DOHH2 (cell line): ENCODE results near the gene TNFRSF4.
A peak's percentile ranks its signal among the peaks of the same experiment; 100 is the strongest.

Experiments used
- H3F3A ChIP-seq: fragments of 200-600 bp; sonication (generic), shearing (Covaris generic); 2 replicates; pipeline ENCODE4 v1.6.0; 2016; ENCODE audit warnings: antibody characterized with exemption, mild to moderate bottlenecking; ENCODE audit not compliant: control insufficient read depth, insufficient read depth
- H3K27ac ChIP-seq: fragments of 200-600 bp; sonication (generic); 2 replicates; pipeline ENCODE4 v1.5.1; 2014; ENCODE audit warnings: low read depth, mild to moderate bottlenecking, low read length, moderate library complexity
- H3K27me3 ChIP-seq: fragments of 200-600 bp; sonication (generic); 2 replicates; pipeline ENCODE4 v1.6.1; 2014; ENCODE audit warnings: mild to moderate bottlenecking, low read length, mixed read lengths; ENCODE audit not compliant: control insufficient read depth
- H3K36me3 ChIP-seq: fragments of 200-600 bp; sonication (generic); 2 replicates; pipeline ENCODE4 v1.6.1; 2014; ENCODE audit warnings: mild to moderate bottlenecking, low read length, moderate library complexity, mixed read lengths; ENCODE audit not compliant: control insufficient read depth
- H3K4me1 ChIP-seq: fragments of 200-600 bp; sonication (generic); 2 replicates; pipeline ENCODE4 v1.6.1; 2014; ENCODE audit warnings: mild to moderate bottlenecking, low read length, mixed read lengths; ENCODE audit not compliant: control insufficient read depth
- H3K4me2 ChIP-seq: fragments of 200-600 bp; sonication (generic); 2 replicates; pipeline ENCODE4 v1.6.0; 2014; ENCODE audit warnings: mild to moderate bottlenecking, low read length, moderate library complexity
- H3K4me3 ChIP-seq: fragments of 200-600 bp; sonication (generic); 2 replicates; pipeline ENCODE4 v1.5.1; 2014; ENCODE audit warnings: mild to moderate bottlenecking, low read length, mixed read lengths
- H3K79me2 ChIP-seq: fragments of 200-600 bp; sonication (generic); 2 replicates; pipeline ENCODE4 v1.6.1; 2014; ENCODE audit warnings: mild to moderate bottlenecking, low read length, mixed read lengths; ENCODE audit not compliant: control insufficient read depth
- H3K9me2 ChIP-seq: fragments of 200-600 bp; sonication (generic); replicated peaks from 2 replicates; pipeline ENCODE4 v1.6.1; 2014; ENCODE audit warnings: mild to moderate bottlenecking, low read length, mixed read lengths; ENCODE audit not compliant: control insufficient read depth
- H3K9me3 ChIP-seq: fragments of 200-600 bp; sonication (generic); 2 replicates; pipeline ENCODE4 v1.6.1; 2014; ENCODE audit warnings: antibody characterized with exemption, low read length, mixed read lengths; ENCODE audit not compliant: control insufficient read depth, insufficient read depth
- H4K20me1 ChIP-seq: fragments of 200-600 bp; sonication (generic); 2 replicates; pipeline ENCODE4 v1.6.0; 2014; ENCODE audit warnings: low read depth, mild to moderate bottlenecking, antibody characterized with exemption, low read length, moderate library complexity; ENCODE audit not compliant: control insufficient read depth, insufficient read depth
- EZH2phosphoT487 ChIP-seq: fragments of 200-600 bp; sonication (generic); IDR thresholded peaks from 2 replicates; pipeline ENCODE4 v1.6.1; 2017; ENCODE audit warnings: borderline replicate concordance, mild to moderate bottlenecking, antibody characterized with exemption, low read length, moderate library complexity, mixed read lengths
- TF ChIP-seq, protein P1 (sequence below): fragments of 200-600 bp; sonication (generic); IDR thresholded peaks from one replicate; pipeline ENCODE4 v1.5.1; 2014; ENCODE audit warnings: antibody characterized with exemption, mild to moderate bottlenecking, low read depth, low read length; ENCODE audit not compliant: poor library complexity, severe bottlenecking

TNFRSF4 gene

DNA sequence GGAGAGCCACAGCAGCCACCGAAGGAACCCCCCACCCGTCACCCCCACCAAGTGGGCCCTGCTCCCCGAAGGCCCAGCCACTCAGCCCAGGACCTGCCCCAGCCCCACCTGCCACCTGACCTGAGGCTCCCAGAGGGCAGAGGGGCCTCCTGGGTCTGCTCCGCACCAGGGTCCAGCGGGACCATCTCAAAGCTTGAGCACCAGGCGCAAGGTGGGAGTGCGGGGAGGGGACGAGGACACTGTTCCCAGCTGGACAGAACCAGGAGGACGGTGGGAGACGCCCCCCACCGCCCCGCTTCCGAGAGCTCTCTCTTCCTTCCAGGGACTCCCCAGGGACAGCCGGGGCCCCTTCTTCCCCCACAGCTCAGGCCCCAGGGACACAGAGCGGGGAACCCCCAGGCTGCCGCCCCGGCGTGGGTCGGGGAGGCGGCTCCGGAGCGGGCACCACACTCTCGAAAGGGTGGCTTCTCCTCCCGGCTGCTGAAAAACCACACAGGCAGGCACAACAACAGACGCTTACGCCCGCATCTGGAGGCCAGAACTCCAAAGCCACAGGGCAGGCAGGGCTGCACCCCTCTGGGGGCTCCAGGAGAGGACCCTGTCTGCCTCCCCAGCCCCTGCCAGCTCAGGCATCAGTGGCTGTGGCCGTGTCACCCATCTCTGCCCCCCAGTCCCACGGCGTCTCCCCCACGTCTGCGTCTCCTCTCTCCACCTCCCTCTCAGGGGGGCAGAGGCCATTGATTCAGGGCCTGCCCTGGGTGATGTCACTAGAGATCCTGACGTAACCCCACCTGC is 42.2 kb downstream of the TNFRSF4 start:
- TF ChIP-seq, protein P1, sequence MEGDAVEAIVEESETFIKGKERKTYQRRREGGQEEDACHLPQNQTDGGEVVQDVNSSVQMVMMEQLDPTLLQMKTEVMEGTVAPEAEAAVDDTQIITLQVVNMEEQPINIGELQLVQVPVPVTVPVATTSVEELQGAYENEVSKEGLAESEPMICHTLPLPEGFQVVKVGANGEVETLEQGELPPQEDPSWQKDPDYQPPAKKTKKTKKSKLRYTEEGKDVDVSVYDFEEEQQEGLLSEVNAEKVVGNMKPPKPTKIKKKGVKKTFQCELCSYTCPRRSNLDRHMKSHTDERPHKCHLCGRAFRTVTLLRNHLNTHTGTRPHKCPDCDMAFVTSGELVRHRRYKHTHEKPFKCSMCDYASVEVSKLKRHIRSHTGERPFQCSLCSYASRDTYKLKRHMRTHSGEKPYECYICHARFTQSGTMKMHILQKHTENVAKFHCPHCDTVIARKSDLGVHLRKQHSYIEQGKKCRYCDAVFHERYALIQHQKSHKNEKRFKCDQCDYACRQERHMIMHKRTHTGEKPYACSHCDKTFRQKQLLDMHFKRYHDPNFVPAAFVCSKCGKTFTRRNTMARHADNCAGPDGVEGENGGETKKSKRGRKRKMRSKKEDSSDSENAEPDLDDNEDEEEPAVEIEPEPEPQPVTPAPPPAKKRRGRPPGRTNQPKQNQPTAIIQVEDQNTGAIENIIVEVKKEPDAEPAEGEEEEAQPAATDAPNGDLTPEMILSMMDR = no peak
- no peak for TF ChIP-seq EZH2phosphoT487
- H3K4me2 ChIP-seq = peak overlapping the region; percentile 51
- H3K4me1 ChIP-seq = peaks cover 47% of the 10 kb centered on the region
- no peaks in the 10 kb centered on the region for H3K36me3 ChIP-seq
- peaks cover 54% of the 10 kb centered on the region for H3K27me3 ChIP-seq
- H4K20me1 ChIP-seq = no peaks in the 10 kb centered on the region
- no peak overlapping the region for H3K4me3 ChIP-seq
- H3K79me2 ChIP-seq = no peaks in the 10 kb centered on the region
- no peaks in the 10 kb centered on the region for H3F3A ChIP-seq
- H3K9me3 ChIP-seq = peaks cover 11% of the 10 kb centered on the region; the same call in 1 of the 2 replicates
- H3K27ac ChIP-seq = no peak overlapping the region
- no peaks in the 10 kb centered on the region for H3K9me2 ChIP-seq

DNA sequence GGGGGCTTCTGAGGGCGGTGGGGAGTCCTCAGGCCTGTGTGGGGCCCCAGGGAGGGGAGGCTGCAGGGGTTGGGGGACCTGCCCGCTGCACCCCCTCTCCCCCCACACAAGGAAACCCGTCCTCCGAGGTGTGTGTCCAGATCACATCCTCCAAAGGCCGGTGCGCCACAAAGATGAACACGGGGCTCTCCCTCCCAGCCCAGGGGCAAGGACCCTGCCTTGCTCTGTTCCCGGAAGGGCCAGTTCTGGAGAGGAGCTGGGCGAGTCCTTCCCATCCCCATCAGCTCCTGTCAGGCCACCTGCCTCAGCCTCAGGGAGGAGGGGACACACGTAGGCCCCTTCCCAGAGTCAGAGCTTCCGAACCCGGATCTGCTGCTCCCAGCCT is 42.8 kb downstream of the TNFRSF4 start:
- peaks cover 47% of the 10 kb centered on the region for H3K4me1 ChIP-seq
- no peaks in the 10 kb centered on the region for H4K20me1 ChIP-seq
- H3K4me2 ChIP-seq = peak overlapping the region; percentile 51
- no peaks in the 10 kb centered on the region for H3K9me2 ChIP-seq
- peaks cover 7% of the 10 kb centered on the region; the same call in 1 of the 2 replicates for H3K9me3 ChIP-seq
- TF ChIP-seq, protein P1 = no peak
- no peak for TF ChIP-seq EZH2phosphoT487
- no peaks in the 10 kb centered on the region for H3F3A ChIP-seq
- H3K27me3 ChIP-seq = peaks cover 54% of the 10 kb centered on the region
- H3K27ac ChIP-seq = no peak overlapping the region
- no peaks in the 10 kb centered on the region for H3K36me3 ChIP-seq
- no peak overlapping the region for H3K4me3 ChIP-seq
- no peaks in the 10 kb centered on the region for H3K79me2 ChIP-seq

DNA sequence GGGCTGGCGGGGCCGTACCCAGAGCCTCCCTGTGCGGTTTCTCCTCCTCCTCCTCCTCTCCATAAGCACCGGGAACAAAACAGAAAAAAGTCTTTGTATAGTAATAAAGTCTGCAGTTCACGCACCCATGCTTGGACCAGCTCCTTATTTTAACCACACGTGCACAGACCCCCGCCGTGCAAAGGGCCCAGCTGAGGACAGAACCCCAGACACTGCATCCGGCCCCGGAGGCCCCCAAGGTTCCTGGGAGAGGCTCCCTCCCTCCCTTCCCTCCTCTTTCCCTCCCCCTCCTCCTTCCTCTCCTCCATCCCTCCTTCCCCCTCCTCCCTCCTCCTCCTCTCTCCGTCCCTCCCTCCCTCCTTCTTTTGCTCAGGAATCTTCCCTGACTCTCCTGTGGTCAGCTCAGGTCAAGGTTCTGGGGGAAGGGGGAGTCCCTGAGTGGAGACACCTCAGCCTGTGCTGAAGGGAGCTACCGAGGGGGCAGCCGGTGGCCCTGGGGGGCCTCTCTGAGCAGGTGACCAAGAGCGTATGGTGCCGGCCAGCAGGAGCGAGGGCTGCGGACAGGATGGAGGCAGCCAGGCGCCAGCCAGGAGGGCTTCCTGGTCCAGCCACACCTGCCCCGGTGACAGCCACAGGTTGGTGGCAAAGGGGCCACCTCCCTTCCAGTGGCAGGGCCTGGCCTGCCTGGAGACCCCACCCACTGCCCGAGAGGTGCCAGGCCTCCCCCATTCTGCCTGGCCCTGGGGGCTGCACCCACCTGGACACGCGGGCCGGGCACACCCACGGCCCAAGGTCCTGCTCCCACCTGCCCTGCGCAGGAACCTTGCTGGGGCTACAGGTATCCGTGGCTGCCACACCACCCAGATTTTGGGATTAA is 43.5 kb downstream of the TNFRSF4 start:
- H3K4me1 ChIP-seq = peaks cover 44% of the 10 kb centered on the region

More for the DNA sequence above, 43.5 kb downstream of the TNFRSF4 start:
- Histone ChIP-seq H3K4me2 (peak overlapping the region; percentile 42), H3K4me3 (peak overlapping the region; percentile 8; the same call in 1 of the 2 replicates), H3K27ac (no peak overlapping the region), H3K27me3 (peaks cover 52% of the 10 kb centered on the region), H3K9me2 (no peaks in the 10 kb centered on the region), H3K36me3 (no peaks in the 10 kb centered on the region), H3K79me2 (no peaks in the 10 kb centered on the region), H4K20me1 (no peaks in the 10 kb centered on the region), H3F3A (no peaks in the 10 kb centered on the region), H3K9me3 (peaks cover 2% of the 10 kb centered on the region; the same call in 1 of the 2 replicates)
- TF ChIP-seq, protein P1 = no peak
